Smooth muscle cell (in vitro differentiated cells): ENCODE results near the gene CDH4. TPM values are rescaled to one million over a fixed set of nuclear protein-coding genes. Genes with fewer than 3 reads are reported as not detected.

Experiments
- DNase-seq: peaks from one replicate; lab custom pipeline; 2025; ENCODE audit not compliant: unreplicated experiment; lab: John Stamatoyannopoulos, UW
- H2AFZ ChIP-seq: fragments of 200-600 bp; sonication (generic); 2 replicates; pipeline ENCODE4 v1.6.0; 2016; ENCODE audit warnings: antibody characterized with exemption, low read depth, mild to moderate bottlenecking
- H3F3A ChIP-seq: fragments of 200-600 bp; sonication (generic); 2 replicates; pipeline ENCODE4 v1.6.0; 2017; ENCODE audit warnings: antibody characterized with exemption, low read depth
- H3K27ac ChIP-seq: fragments of 200-600 bp; sonication (generic); 2 replicates; pipeline ENCODE4 v1.5.1; 2016; ENCODE audit warnings: low read depth, mild to moderate bottlenecking
- H3K27me3 ChIP-seq: fragments of 200-600 bp; sonication (generic); 2 replicates; pipeline ENCODE4 v1.6.1; 2016; ENCODE audit warnings: low read depth, mild to moderate bottlenecking
- H3K36me3 ChIP-seq: fragments of 200-600 bp; sonication (generic); 2 replicates; pipeline ENCODE4 v1.5.1; 2016; ENCODE audit warnings: low read depth
- H3K4me1 ChIP-seq: fragments of 200-600 bp; sonication (generic); 2 replicates; pipeline ENCODE4 v1.5.1; 2016; ENCODE audit warnings: low read depth
- H3K4me2 ChIP-seq: fragments of 200-600 bp; sonication (generic); 2 replicates; pipeline ENCODE4 v1.6.0; 2016; ENCODE audit warnings: mild to moderate bottlenecking
- H3K4me3 ChIP-seq: fragments of 200-600 bp; sonication (generic); 2 replicates; pipeline ENCODE4 v1.5.1; 2016; ENCODE audit warnings: mild to moderate bottlenecking
- H3K79me2 ChIP-seq: fragments of 200-600 bp; sonication (generic); 2 replicates; pipeline ENCODE4 v1.6.0; 2016; ENCODE audit warnings: low read depth, mild to moderate bottlenecking
- H3K9ac ChIP-seq: fragments of 200-600 bp; sonication (generic); 2 replicates; pipeline ENCODE4 v1.6.0; 2016; ENCODE audit warnings: low read depth
- H3K9me3 ChIP-seq: fragments of 200-600 bp; sonication (generic); replicated peaks from 2 replicates; pipeline ENCODE4 v1.5.1; 2016; ENCODE audit warnings: low read depth
- H4K20me1 ChIP-seq: fragments of 200-600 bp; sonication (generic); 2 replicates; pipeline ENCODE4 v1.6.0; 2016; ENCODE audit warnings: low read depth
- CTCF ChIP-seq: fragments of 200-600 bp; sonication (generic); IDR thresholded peaks from 2 replicates; pipeline ENCODE4 v1.5.1; 2017; ENCODE audit warnings: borderline replicate concordance, mild to moderate bottlenecking, antibody characterized with exemption; ENCODE audit not compliant: insufficient read depth, poor library complexity, severe bottlenecking
- WGBS: methylation state at CpG from one replicate; pipeline ENCODE4 v1.1.7; 2016; ENCODE audit warnings: low lambda C conversion rate; 5-methylcytosine and 5-hydroxymethylcytosine counted together
- polyA plus RNA-seq: library from polyadenylated mRNA; unstranded; fragments of >200 nt; fragmentation: Nextera tagmentation; extraction: Ambion mirVana; gene quantifications from 2 replicates; pipeline ENCODE4 v1.2.1, GENCODE V29; 2016
- total RNA-seq: library from RNA; depleted of rRNA; stranded (reverse); fragments of >200 nt; gene quantifications from 2 replicates; pipeline ENCODE4 v1.2.3, GENCODE V29; 2014

CDH4 gene
- total and polyA plus RNA-seq, 2 experiments from 2014 or later, result 0.03 to 0.04 TPM

DNA sequence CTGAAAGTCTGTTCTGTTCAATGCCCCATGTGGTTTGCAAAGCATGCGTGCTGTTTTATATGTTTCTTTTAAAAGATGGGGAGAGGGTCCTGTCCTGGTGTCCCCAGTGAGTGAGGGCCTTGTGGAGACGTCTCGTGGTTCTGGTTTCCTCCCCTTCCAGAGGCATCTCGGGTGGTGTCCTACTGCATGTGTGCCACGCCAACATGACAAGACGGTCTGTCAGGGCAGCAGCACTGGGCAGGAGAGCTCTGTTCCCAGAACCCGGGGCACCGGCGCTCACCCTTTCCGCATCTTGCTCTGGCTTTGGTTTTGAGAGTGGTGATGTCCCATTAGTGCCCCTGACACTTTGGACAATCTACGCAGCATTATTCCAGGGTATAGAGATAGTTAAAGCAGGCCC, 275.6 kb downstream of the CDH4 start:
- Histone ChIP-seq H4K20me1 (no peaks in the 10 kb centered on the region), H3F3A (no peaks in the 10 kb centered on the region), H3K79me2 (no peaks in the 10 kb centered on the region), H3K4me2 (no peak overlapping the region), H3K27ac (no peak overlapping the region), H3K4me3 (no peak overlapping the region), H3K9me3 (no peaks in the 10 kb centered on the region), H3K4me1 (no peaks in the 10 kb centered on the region), H3K9ac (no peak overlapping the region), H3K27me3 (peaks cover 31% of the 10 kb centered on the region), H2AFZ (no peak overlapping the region), H3K36me3 (no peaks in the 10 kb centered on the region)
- 94% methylated on average over 11 of the region's 11 CpGs for WGBS
- DNase-seq, result no peak
- TF ChIP-seq CTCF, result no peak

- H3K9ac ChIP-seq, result no peak overlapping the region
- no peak for TF ChIP-seq CTCF
- H3K27me3 ChIP-seq, result peaks cover 32% of the 10 kb centered on the region
- H3K9me3 ChIP-seq, result no peaks in the 10 kb centered on the region
- H3K4me1 ChIP-seq, result no peaks in the 10 kb centered on the region
- no peak overlapping the region for H3K27ac ChIP-seq
- H3K79me2 ChIP-seq, result no peaks in the 10 kb centered on the region
- 85% methylated on average over 9 of the region's 9 CpGs for WGBS
- no peaks in the 10 kb centered on the region for H3K36me3 ChIP-seq
- H4K20me1 ChIP-seq, result no peaks in the 10 kb centered on the region
- DNase-seq, result no peak
- no peak overlapping the region for H3K4me2 ChIP-seq
- no peaks in the 10 kb centered on the region for H3F3A ChIP-seq
- no peak overlapping the region for H3K4me3 ChIP-seq
- H2AFZ ChIP-seq, result no peak overlapping the region
These were observed 276.5 kb downstream of the CDH4 start for GRCh38 chr20:61528591-61528990.

DNA sequence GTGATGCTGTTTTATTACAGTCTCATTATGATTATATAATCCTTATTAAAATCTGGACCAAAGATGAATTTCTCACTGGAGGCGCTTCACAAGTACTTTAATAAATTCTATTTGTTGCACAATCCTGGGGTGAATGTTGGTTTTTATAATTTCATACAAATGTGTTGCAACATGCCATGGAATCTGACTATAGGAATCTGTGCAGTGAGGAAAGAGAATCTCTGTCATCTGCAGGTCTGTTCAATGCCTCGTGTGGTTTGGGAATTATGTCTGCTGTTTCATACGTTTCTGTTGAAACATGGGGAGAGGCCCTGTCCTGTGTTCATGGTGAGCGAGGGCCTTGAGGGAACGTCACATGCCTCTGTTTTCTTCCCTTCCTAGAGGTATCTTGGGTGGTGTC, 277.3 kb downstream of the CDH4 start:
- Histone ChIP-seq H3K4me2 (no peak overlapping the region), H3K4me1 (no peaks in the 10 kb centered on the region)

More for the DNA sequence above, 277.3 kb downstream of the CDH4 start:
- Histone ChIP-seq H3F3A (no peaks in the 10 kb centered on the region), H3K79me2 (no peaks in the 10 kb centered on the region), H3K36me3 (no peaks in the 10 kb centered on the region), H3K9ac (no peak overlapping the region), H4K20me1 (no peaks in the 10 kb centered on the region), H3K4me3 (no peak overlapping the region), H2AFZ (no peak overlapping the region), H3K27ac (no peak overlapping the region), H3K9me3 (no peaks in the 10 kb centered on the region), H3K27me3 (peaks cover 39% of the 10 kb centered on the region)
- 85% methylated on average over 5 of the region's 5 CpGs for WGBS
- no peak for TF ChIP-seq CTCF
- DNase-seq, result no peak
